Lung (tissue), 12 donors: ENCODE data around the gene TENT4A. TPM values are rescaled to one million over a fixed set of nuclear protein-coding genes. Genes with fewer than 3 reads are reported as not detected.

Experiments
- ATAC-seq: fragments of 200-7000 bp; cut with Tn5 transposase; one replicate; pipeline ENCODE4 v1.9.1; 2020; ENCODE audit warnings: moderate number of reproducible peaks; ENCODE audit not compliant: insufficient read depth, low FRiP score
- DNase-seq, 3 donors: peaks; one replicate each; pipeline ENCODE4 v3.0.0-alpha.2; 2013 to 2017
- H3K27ac ChIP-seq, 2 donors: one replicate each; pipeline ENCODE4 v1.5.1; 2013; ENCODE audit warnings: mild to moderate bottlenecking in 2 of 2, moderate library complexity in 2 of 2, control low read depth in 1 of 2, inconsistent platforms in 1 of 2, low read depth in 1 of 2, low read length in 1 of 2
- H3K27me3 ChIP-seq, 3 donors: one replicate each; pipeline ENCODE4 v1.5.1; 2013; ENCODE audit warnings: low read length in 2 of 3; ENCODE audit not compliant: control insufficient read depth in 3 of 3, insufficient read depth in 3 of 3
- H3K36me3 ChIP-seq, 4 donors: one replicate each; pipeline ENCODE4 v1.5.1; 2013; ENCODE audit warnings: low read length in 4 of 4, mild to moderate bottlenecking in 1 of 4, moderate library complexity in 1 of 4; ENCODE audit not compliant: control insufficient read depth in 4 of 4, insufficient read depth in 4 of 4
- H3K4me1 ChIP-seq, 5 donors: one replicate each; pipeline ENCODE4 v1.5.1; 2013; ENCODE audit warnings: low read length in 5 of 5, mild to moderate bottlenecking in 2 of 5, moderate library complexity in 1 of 5; ENCODE audit not compliant: control insufficient read depth in 5 of 5, insufficient read depth in 5 of 5
- H3K4me3 ChIP-seq: one replicate; pipeline ENCODE4 v1.5.1; 2013; ENCODE audit warnings: mild to moderate bottlenecking, control low read depth, moderate library complexity
- H3K9ac ChIP-seq, 2 donors: one replicate each; pipeline ENCODE4 v1.5.1; 2013; ENCODE audit warnings: low read length in 2 of 2, control low read depth in 1 of 2; ENCODE audit not compliant: insufficient read depth in 1 of 2
- H3K9me3 ChIP-seq, 4 donors: one replicate each; pipeline ENCODE4 v1.5.1; 2013; ENCODE audit warnings: low read length in 3 of 4, mild to moderate bottlenecking in 1 of 4, moderate library complexity in 1 of 4; ENCODE audit not compliant: control insufficient read depth in 4 of 4, insufficient read depth in 3 of 4
- CTCF ChIP-seq: IDR thresholded peaks from 2 replicates; pipeline ENCODE4 v1.5.1; 2012; ENCODE audit warnings: mild to moderate bottlenecking; ENCODE audit errors: control extremely low read depth, extremely low read depth
- WGBS, 2 donors: extraction: QIAGEN DNeasy Blood & Tissue Kit; methylation state at CpG; one replicate each; pipeline ENCODE4 v1.1.7; 2013; 5-methylcytosine and 5-hydroxymethylcytosine counted together
- polyA plus RNA-seq, 2 donors: library from polyadenylated mRNA; stranded (reverse); fragments of 200-250 nt; gene quantifications; one replicate each; pipeline ENCODE4 v1.2.1, GENCODE V29; 2013
- total RNA-seq, 2 donors: library from RNA; depleted of rRNA in 1 of 2; stranded (reverse); fragments of >200 nt in 1 of 2; gene quantifications; one replicate each; pipeline ENCODE4 v1.2.1, GENCODE V29; 2014 to 2021
- donor health status: control.
- donor health status: control.
- donor health status: Bipolar disorder and iron deficiency.
- donor health status: healthy.
- donor health status: DM: yes; HTN: yes; CAD: no.

TENT4A gene
- total and polyA plus RNA-seq, 4 donors = 9.4 to 46.9 (median 17.3) TPM

GRCh38 chr5:6767481-6768063 is 54.3 kb downstream of the TENT4A start:
- no peak overlapping the region for H3K4me3 ChIP-seq
- H3K9me3 ChIP-seq = peaks cover 0 to 3% (median 0%) of the 10 kb centered on the region in 4 donors
- H3K4me1 ChIP-seq = peaks cover 0 to 11% (median 0%) of the 10 kb centered on the region in 5 donors
- TF ChIP-seq CTCF = no peak
- no peak overlapping the region for H3K27ac ChIP-seq
- H3K27me3 ChIP-seq = no peaks in the 10 kb centered on the region
- no peak for DNase-seq
- H3K9ac ChIP-seq = no peak overlapping the region
- WGBS, 2 donors = 95 to 98% methylated on average over 11 of the region's 11 CpGs
- no peak for ATAC-seq
- H3K36me3 ChIP-seq = no peaks in the 10 kb centered on the region

- no peaks in the 10 kb centered on the region for H3K36me3 ChIP-seq
- WGBS, 2 donors = 91% methylated on average over 12 of the region's 12 CpGs
- H3K4me1 ChIP-seq = peaks cover 0 to 11% (median 0%) of the 10 kb centered on the region in 5 donors
- H3K4me3 ChIP-seq = no peak overlapping the region
- H3K9me3 ChIP-seq = peaks cover 0 to 3% (median 0%) of the 10 kb centered on the region in 4 donors
- no peak overlapping the region for H3K27ac ChIP-seq
- H3K27me3 ChIP-seq = no peaks in the 10 kb centered on the region
- DNase-seq (no peak), ATAC-seq (no peak)
- no peak overlapping the region for H3K9ac ChIP-seq
- no peak for TF ChIP-seq CTCF
These were observed 55.5 kb downstream of the TENT4A start for GRCh38 chr5:6768590-6769230.

GRCh38 chr5:6770826-6771607 is 57.8 kb downstream of the TENT4A start:
- Histone ChIP-seq H3K4me1 (peaks cover 0 to 10% (median 0%) of the 10 kb centered on the region in 5 donors), H3K4me3 (no peak overlapping the region), H3K36me3 (no peaks in the 10 kb centered on the region), H3K9me3 (peaks cover 0 to 3% (median 0%) of the 10 kb centered on the region in 4 donors), H3K27ac (no peak overlapping the region), H3K27me3 (peaks cover 0 to under 1% (median 0%) of the 10 kb centered on the region in 3 donors), H3K9ac (no peak overlapping the region)
- DNase-seq (no peak), ATAC-seq (no peak)
- TF ChIP-seq CTCF = no peak
- WGBS, 2 donors = 89 to 91% methylated on average over 11 of the region's 11 CpGs
